KMS-11 (cell line): ENCODE results near the gene ASB12.
"Not testable (repeated sequence)": the region's sequence is repeated elsewhere in the genome, so short reads cannot be mapped to it uniquely, and the experiment has no call there.

Experiments
- H2AFZ ChIP-seq: fragments of 200-600 bp; sonication (generic); 2 replicates; pipeline ENCODE4 v1.6.1; 2016; ENCODE audit warnings: antibody characterized with exemption, mixed run types, low read depth
- H3K27ac ChIP-seq: fragments of 200-600 bp; sonication (generic); 2 replicates; pipeline ENCODE4 v1.6.1; 2016; ENCODE audit warnings: mild to moderate bottlenecking, mixed run types
- H3K27me3 ChIP-seq: fragments of 200-600 bp; sonication (generic); 2 replicates; pipeline ENCODE4 v1.6.1; 2017; ENCODE audit warnings: mild to moderate bottlenecking, low read depth, mixed run types, moderate library complexity; ENCODE audit not compliant: insufficient read depth
- H3K36me3 ChIP-seq: fragments of 200-600 bp; sonication (generic); 2 replicates; pipeline ENCODE4 v1.6.1; 2017; ENCODE audit warnings: mild to moderate bottlenecking, mixed run types; ENCODE audit not compliant: insufficient read depth
- H3K4me1 ChIP-seq: fragments of 200-600 bp; sonication (generic); 2 replicates; pipeline ENCODE4 v1.6.1; 2016; ENCODE audit warnings: mild to moderate bottlenecking, low read depth, mixed run types; ENCODE audit not compliant: poor library complexity, severe bottlenecking
- H3K4me2 ChIP-seq: fragments of 200-600 bp; sonication (generic); 2 replicates; pipeline ENCODE4 v1.7.0; 2016; ENCODE audit warnings: mild to moderate bottlenecking, mixed run types
- H3K4me3 ChIP-seq: fragments of 200-600 bp; sonication (generic); IDR thresholded peaks from 2 replicates; pipeline ENCODE4 v1.6.1; 2017; ENCODE audit warnings: low read depth, low read length, mixed read lengths; ENCODE audit not compliant: insufficient read depth
- H3K79me2 ChIP-seq: fragments of 200-600 bp; sonication (generic); 2 replicates; pipeline ENCODE4 v1.6.1; 2016; ENCODE audit warnings: low read depth, mixed run types; ENCODE audit not compliant: insufficient read depth
- H3K9ac ChIP-seq: fragments of 200-600 bp; sonication (generic); 2 replicates; pipeline ENCODE4 v1.6.1; 2016; ENCODE audit warnings: mild to moderate bottlenecking, mixed run types
- H4K20me1 ChIP-seq: fragments of 200-600 bp; sonication (generic); 2 replicates; pipeline ENCODE4 v1.6.1; 2016; ENCODE audit warnings: mild to moderate bottlenecking, mixed run types; ENCODE audit not compliant: insufficient read depth
- TF ChIP-seq, protein P1 (sequence below): fragments of 200-600 bp; sonication (generic); conservative IDR thresholded peaks from 2 replicates; pipeline ENCODE4 v1.6.1; 2017; ENCODE audit warnings: low read depth, mild to moderate bottlenecking, antibody characterized with exemption, low read length, moderate library complexity, mixed read lengths

ASB12 gene, protein sequence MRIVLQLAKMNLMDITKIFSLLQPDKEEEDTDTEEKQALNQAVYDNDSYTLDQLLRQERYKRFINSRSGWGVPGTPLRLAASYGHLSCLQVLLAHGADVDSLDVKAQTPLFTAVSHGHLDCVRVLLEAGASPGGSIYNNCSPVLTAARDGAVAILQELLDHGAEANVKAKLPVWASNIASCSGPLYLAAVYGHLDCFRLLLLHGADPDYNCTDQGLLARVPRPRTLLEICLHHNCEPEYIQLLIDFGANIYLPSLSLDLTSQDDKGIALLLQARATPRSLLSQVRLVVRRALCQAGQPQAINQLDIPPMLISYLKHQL

DNA sequence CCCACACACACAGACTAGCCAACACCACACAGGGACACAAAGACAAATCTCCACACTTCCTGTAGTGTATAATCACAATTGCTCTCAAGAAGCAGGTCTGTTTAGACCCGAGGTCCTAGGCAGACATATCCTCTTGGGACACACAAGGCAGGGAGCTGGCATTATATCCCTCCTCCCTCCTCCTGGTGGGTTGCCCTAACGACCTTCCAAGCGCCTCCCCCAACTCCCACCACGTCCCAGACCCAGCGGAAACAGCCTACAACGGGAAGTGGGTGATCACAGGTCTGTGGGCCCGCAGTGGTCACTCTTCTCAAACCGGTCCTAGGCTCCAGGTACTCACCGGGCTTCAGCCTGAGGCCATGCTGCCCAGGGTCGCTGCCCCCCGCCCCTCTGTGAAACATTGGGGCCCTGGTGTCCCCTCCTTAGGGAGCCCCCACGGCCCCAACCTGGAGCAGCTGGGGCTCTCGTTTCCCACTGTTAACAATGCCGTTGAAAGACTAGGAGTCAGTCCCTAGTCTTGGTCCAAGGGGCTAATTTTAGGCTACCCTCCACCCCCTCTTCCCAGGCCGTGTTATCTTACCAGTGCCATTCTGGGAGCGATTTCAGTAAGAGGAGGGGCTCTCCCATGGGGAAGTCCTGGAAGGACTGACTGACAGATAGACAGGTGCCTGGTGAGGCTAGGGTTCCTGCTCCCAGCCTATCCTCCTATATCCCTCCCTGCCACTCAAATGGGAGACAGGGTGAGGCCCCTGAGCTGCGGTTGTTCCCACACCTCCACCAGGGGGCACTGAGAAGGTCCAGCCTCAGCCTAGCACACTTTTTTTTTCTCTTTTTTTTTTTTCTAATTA lies at the start of gene ASB12:
Gene ASB12, minus strand, starts transcription at position 485 of the 848 bp plus-strand sequence. CDS start 4,957 bp downstream, outside the sequence.
- Histone ChIP-seq H3K79me2 (no peaks in the 10 kb centered on the region), H3K9ac (no peak within 1 kb of the TSS), H3K4me1 (no peaks in the 10 kb centered on the region), H2AFZ (no peak within 1 kb of the TSS), H3K27ac (no peak within 1 kb of the TSS), H3K4me3 (no peak within 1 kb of the TSS), H3K36me3 (no peaks in the 10 kb centered on the region), H4K20me1 (no peaks in the 10 kb centered on the region), H3K27me3 (no peaks in the 10 kb centered on the region), H3K4me2 (no peak within 1 kb of the TSS)
- TF ChIP-seq, protein P1, sequence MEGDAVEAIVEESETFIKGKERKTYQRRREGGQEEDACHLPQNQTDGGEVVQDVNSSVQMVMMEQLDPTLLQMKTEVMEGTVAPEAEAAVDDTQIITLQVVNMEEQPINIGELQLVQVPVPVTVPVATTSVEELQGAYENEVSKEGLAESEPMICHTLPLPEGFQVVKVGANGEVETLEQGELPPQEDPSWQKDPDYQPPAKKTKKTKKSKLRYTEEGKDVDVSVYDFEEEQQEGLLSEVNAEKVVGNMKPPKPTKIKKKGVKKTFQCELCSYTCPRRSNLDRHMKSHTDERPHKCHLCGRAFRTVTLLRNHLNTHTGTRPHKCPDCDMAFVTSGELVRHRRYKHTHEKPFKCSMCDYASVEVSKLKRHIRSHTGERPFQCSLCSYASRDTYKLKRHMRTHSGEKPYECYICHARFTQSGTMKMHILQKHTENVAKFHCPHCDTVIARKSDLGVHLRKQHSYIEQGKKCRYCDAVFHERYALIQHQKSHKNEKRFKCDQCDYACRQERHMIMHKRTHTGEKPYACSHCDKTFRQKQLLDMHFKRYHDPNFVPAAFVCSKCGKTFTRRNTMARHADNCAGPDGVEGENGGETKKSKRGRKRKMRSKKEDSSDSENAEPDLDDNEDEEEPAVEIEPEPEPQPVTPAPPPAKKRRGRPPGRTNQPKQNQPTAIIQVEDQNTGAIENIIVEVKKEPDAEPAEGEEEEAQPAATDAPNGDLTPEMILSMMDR, result no peak

DNA sequence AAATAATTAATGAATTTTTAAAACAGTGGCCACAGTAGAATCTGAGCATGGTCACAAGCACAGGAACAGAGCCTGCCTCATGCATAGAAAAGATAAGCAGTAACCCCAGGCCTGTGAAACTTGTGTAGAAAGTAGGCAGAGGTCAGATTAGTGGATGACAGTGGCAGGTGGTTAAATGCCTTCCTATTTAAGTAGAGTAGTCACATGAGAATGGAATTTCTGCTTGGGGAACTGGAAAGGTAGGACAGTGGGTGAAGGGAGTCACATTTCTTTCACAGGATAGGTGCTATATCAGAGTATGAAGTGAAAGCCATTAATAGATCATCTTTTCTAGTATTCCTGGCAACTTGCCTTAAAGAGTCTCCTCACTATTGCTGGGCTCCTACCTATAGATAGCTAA lies 34.9 kb upstream of the ASB12 start:
- H3K27me3 ChIP-seq, result no peaks in the 10 kb centered on the region
- no peaks in the 10 kb centered on the region for H4K20me1 ChIP-seq
- no peaks in the 10 kb centered on the region for H3K4me1 ChIP-seq
- H2AFZ ChIP-seq, result no peak overlapping the region
- H3K79me2 ChIP-seq, result no peaks in the 10 kb centered on the region
- H3K36me3 ChIP-seq, result no peaks in the 10 kb centered on the region
- H3K27ac ChIP-seq, result no peak overlapping the region
- no peak overlapping the region for H3K9ac ChIP-seq
- no peak overlapping the region for H3K4me2 ChIP-seq
- TF ChIP-seq, protein P1, result no peak
- H3K4me3 ChIP-seq, result no peak overlapping the region

DNA sequence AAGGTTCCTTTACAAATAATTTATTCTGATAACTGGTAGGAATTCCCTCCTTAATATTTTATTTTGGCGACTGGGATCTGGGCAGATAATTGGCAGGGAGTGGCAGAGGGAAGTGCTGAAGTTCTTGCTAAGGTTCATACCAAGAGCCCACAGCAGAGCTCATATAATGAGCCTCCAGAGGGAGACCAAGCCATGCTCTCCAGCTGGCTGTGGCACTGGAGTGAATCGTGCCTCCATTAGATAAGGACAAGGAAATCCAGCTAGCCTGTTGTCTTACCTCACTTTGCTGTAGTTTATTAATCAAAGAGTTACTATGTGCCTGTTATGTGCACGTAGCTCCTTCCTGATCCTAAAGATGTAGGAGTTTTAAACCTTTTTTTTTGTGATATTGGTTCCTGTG lies 1.3 kb downstream of the ASB12 start:
- Histone ChIP-seq H4K20me1 (no peaks in the 10 kb centered on the region), H3K36me3 (no peaks in the 10 kb centered on the region), H3K79me2 (no peaks in the 10 kb centered on the region), H3K27ac (no peak overlapping the region), H3K4me3 (no peak overlapping the region), H3K9ac (no peak overlapping the region), H3K4me2 (no peak overlapping the region), H2AFZ (no peak overlapping the region), H3K27me3 (no peaks in the 10 kb centered on the region), H3K4me1 (no peaks in the 10 kb centered on the region)
- TF ChIP-seq, protein P1, result no peak

DNA sequence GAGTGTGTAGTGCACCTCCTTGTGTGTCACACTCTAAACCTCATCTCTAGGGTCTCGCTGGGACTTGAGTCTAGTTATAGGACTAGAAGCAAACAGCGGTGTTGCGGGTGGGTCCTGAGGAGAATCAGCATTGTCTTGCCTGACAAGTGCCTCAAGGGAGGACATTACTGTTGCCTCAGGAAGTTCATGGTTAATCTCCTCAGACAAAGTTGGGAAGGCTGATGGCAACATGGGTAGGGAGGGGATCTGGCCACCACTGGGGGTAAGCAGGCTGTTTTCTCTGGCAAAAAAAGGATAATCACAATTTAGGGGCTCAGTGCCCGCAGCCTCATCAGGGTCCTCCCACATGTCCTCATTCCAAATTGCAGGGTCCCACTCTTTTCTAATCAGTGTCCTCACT lies 12.4 kb downstream of the ASB12 start:
- no peaks in the 10 kb centered on the region for H3K79me2 ChIP-seq
- no peak overlapping the region for H3K9ac ChIP-seq
- TF ChIP-seq, protein P1, result no peak
- no peak overlapping the region for H3K4me2 ChIP-seq
- no peaks in the 10 kb centered on the region for H3K36me3 ChIP-seq
- no peak overlapping the region for H3K27ac ChIP-seq
- no peaks in the 10 kb centered on the region for H4K20me1 ChIP-seq
- no peak overlapping the region for H3K4me3 ChIP-seq
- H3K27me3 ChIP-seq, result no peaks in the 10 kb centered on the region
- H3K4me1 ChIP-seq, result no peaks in the 10 kb centered on the region
- H2AFZ ChIP-seq, result no peak overlapping the region

DNA sequence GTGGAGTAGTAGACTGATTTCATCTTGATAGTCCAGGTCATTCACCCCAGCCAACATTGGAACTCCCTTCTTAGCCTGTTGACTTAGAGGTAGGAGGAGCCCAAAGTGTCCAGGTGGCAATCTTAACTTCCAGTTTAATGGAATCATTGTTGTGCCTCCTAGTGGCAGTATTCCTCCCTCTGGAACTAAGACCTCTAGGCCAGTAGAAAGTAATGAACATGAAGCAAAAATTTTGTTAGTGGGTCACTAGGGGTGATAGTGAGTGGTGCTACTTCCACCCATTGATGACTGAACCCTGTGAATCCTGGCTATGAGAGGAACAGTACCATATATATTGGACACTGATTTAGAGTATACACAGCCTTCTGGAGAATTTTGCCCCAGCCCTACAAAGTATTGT lies 16.4 kb downstream of the ASB12 start:
- H3K36me3 ChIP-seq, H3K79me2 ChIP-seq, H3K27me3 ChIP-seq, H2AFZ ChIP-seq, H3K27ac ChIP-seq, H3K9ac ChIP-seq, H3K4me1 ChIP-seq, H4K20me1 ChIP-seq, H3K4me3 ChIP-seq, H3K4me2 ChIP-seq: not testable (repeated sequence)
